ENCODE results near the gene TPM3.
"Not testable (repeated sequence)": the region's sequence is repeated elsewhere in the genome, so short reads cannot be mapped to it uniquely, and the experiment has no call there.

The TPM3 gene

GRCh38 chr1:154191990-154192461 is at the start of gene TPM3:
Gene TPM3, minus strand, starts transcription at chr1:154192100. Its CDS starts 82 bp downstream, at chr1:154192018.
- DNase-seq = peak in 1 of 3 experiments; percentile 9

- DNase-seq = no peak
These were observed 48.5 kb upstream of the TPM3 start for GRCh38 chr1:154240294-154240833.

GRCh38 chr1:154239491-154239890 is 47.6 kb upstream of the TPM3 start:
- DNase-seq = no peak

- DNase-seq = no peak
These were observed 46.1 kb upstream of the TPM3 start for GRCh38 chr1:154237880-154238506.

- no peak for DNase-seq
These were observed 45.5 kb upstream of the TPM3 start for GRCh38 chr1:154237435-154237834.

- no peak for DNase-seq
These were observed 45.0 kb upstream of the TPM3 start for GRCh38 chr1:154236855-154237254.

- DNase-seq = not testable (repeated sequence)
These were observed 41.2 kb upstream of the TPM3 start for GRCh38 chr1:154233127-154233526.

- not testable (repeated sequence) for DNase-seq
These were observed 39.2 kb upstream of the TPM3 start for GRCh38 chr1:154231112-154231511.

- no peak for DNase-seq
These were observed 33.5 kb upstream of the TPM3 start for GRCh38 chr1:154225370-154225769.

GRCh38 chr1:154223621-154224020 is 31.7 kb upstream of the TPM3 start:
- no peak for DNase-seq

GRCh38 chr1:154222918-154223317 is 31.0 kb upstream of the TPM3 start:
- DNase-seq = no peak

GRCh38 chr1:154222518-154222917 is 30.6 kb upstream of the TPM3 start:
- DNase-seq = no peak

GRCh38 chr1:154221278-154222001 is 29.5 kb upstream of the TPM3 start:
- DNase-seq = peak; percentile 65 to 76 (median 73)

- DNase-seq = no peak
These were observed 29.0 kb upstream of the TPM3 start for GRCh38 chr1:154220970-154221277.

- DNase-seq = peak; percentile 99 to 100 (median 100)
These were observed 28.4 kb upstream of the TPM3 start, which contains the start of gene UBAP2L for GRCh38 chr1:154220071-154220969. Gene UBAP2L, plus strand, starts transcription at chr1:154220955. Its CDS starts 4,169 bp downstream, at chr1:154225124.

GRCh38 chr1:154219541-154219940 is 27.6 kb upstream of the TPM3 start:
- peak in 1 of 3 experiments; percentile 44 for DNase-seq

- DNase-seq = no peak
These were observed 26.6 kb upstream of the TPM3 start for GRCh38 chr1:154218545-154218944.

- no peak for DNase-seq
These were observed 21.4 kb upstream of the TPM3 start for GRCh38 chr1:154213274-154213673.

- DNase-seq = no peak
These were observed 20.2 kb upstream of the TPM3 start for GRCh38 chr1:154212083-154212482.

GRCh38 chr1:154208677-154209388 is 16.9 kb upstream of the TPM3 start:
- DNase-seq = no peak

- no peak for DNase-seq
These were observed 15.4 kb upstream of the TPM3 start for GRCh38 chr1:154207262-154207661.

- DNase-seq = peak in 2 of 3 experiments; percentile 11 to 66
These were observed 14.3 kb upstream of the TPM3 start, which contains the start of gene CFAP141 for GRCh38 chr1:154206196-154206595. Gene CFAP141, minus strand, starts transcription at chr1:154206333. Its CDS starts 26 bp downstream, at chr1:154206307.
